Superior temporal gyrus (tissue), 1 donor: ENCODE data around the gene LRBA.

ENCODE experiments used
- DNase-seq: peaks from one replicate; pipeline ENCODE4 v3.0.0-alpha.2; 2016; ENCODE audit errors: extremely low spot score

The LRBA gene

DNA sequence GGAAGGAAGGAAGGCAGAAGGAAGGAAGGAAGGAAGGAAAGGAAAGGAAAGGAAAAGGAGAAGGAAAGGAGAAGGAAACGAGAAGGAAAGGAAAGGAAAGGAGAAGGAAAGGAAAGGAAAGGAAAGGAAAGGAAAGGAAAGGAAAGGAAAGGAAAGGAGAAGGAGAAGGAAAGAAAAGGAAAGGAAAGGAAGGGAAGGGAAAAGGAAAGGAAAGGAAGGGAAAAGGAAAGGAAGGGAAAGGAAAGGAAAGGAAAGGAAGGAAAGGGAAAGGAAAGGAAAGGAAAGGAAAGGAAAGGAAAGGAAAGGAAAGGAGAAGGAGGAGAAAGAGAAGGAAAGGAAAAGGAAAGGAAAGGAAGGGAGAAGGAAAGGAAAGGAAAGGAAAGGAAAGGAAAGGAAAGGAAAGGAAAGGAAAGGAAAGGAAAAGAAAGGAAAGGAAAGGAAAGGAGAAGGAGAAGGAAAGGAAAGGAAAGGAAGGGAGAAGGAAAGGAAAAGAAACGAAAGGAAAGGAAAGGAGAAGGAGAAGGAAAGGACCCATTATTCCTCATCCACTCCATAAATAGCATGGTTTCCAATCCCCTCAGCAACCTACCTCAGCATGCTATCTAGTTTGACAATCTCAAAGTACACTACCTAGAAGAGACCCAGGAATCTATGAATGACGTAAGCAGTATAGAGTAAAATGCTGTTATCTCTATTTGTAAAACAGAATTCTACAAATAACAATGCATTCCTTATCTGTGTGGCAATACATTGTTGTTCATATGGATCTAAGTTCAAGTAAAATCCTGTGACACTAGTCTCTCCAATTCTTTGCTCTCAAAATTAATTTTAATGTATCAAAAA is 209.7 kb downstream of the LRBA start:
- no peak for DNase-seq

DNA sequence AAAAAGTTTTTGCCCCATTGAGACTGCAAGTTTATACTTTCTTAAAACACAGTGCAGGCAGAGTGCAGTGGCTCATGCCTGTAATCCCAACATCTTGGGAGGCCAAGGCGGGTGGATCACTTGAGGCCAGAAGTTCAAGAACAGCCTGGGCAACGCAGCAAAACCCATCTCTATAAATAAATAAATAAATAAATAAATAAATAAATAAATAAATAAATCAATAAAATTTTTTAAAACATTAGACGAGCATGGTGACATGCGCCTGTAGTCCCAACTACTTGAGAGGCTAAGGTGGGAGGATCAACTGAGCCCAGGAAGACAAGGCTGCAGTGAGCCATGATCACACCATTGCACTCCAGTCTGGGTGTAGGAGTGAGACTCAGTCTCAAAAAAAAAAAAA is 213.3 kb downstream of the LRBA start:
- DNase-seq, result no peak

DNA sequence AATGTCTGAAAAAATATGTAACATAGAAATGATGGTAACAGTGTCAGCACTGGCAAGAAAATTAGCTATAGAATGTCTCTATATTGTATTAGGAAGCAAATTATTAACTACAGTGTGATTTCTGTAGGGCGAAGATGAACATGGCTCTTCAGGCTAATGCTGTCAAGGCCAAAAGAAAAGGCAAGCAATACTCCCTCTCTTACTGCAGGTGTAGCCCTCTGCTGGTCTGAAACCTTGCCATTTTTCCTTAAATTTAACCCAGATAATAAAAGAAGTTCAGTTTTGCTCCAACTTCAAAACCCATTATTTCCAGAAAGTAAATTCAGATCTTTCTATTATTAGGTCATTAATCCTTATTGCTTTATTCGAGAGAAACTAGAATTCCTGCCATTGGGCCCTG is 215.9 kb downstream of the LRBA start:
- DNase-seq, result no peak

DNA sequence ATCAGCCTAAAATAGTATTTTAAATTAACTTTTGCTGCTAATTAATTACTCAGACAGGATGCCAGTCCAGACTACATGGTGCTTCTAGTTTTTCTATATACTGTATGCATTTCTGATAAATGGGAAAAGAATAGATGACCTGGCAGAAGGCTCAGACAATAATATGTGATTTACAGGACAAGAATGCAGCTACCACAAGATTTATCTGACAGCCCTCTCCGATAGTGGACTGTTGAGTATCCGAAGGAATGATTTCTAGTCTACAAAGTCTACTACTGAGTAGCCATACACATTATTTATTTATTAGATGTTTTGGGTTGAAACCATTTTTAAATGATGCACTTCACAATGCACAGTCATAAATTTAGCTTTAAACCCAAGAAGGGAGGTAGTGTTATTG is 220.4 kb downstream of the LRBA start:
- no peak for DNase-seq

GRCh38 chr4:150789864-150790263 is 225.2 kb downstream of the LRBA start:
- no peak for DNase-seq

GRCh38 chr4:150784939-150785338 is 230.1 kb downstream of the LRBA start:
- DNase-seq, result no peak

- no peak for DNase-seq
Measured at GRCh38 chr4:150784305-150784704, 230.8 kb downstream of the LRBA start.

GRCh38 chr4:150782921-150783320 is 232.2 kb downstream of the LRBA start:
- DNase-seq, result no peak

DNA sequence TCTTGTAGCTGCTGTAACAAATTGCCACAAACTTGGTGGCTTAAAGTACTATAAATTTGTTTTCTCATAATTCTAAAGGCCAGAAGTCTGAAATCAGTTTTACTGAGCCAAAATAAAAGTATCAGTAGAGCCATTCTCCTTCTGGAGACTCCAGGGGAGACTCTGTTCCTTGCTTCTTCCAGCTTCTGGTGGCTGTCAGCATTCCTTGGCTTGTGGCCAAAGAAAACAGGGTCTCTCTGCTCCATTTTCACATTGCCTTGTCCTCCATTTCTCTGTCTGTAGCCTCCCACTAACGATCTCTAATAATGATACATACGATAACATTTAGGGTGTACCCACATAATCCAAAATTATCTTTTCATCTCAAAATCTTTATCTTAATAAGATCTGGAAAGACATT is 232.8 kb downstream of the LRBA start:
- DNase-seq, result no peak

DNA sequence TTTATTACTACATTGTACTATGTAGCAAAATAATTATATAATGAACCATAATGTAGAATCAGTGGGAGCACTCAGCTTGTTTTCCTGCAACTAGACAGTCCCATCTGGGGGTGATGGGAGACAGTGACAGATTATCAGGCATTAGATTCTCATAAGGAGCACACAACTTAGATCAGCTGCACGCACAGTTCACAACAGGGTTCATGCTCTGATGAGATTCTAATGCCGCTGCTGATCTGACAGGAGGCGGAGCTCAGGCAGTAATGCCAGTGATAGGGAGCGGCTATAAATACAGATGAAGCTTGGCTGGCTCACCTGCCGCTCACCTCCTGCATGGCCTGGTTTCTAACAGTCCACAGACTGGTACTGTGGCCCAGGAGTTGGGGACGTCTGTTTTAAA is 233.9 kb downstream of the LRBA start:
- no peak for DNase-seq

GRCh38 chr4:150779707-150780106 is 235.4 kb downstream of the LRBA start:
- no peak for DNase-seq

DNA sequence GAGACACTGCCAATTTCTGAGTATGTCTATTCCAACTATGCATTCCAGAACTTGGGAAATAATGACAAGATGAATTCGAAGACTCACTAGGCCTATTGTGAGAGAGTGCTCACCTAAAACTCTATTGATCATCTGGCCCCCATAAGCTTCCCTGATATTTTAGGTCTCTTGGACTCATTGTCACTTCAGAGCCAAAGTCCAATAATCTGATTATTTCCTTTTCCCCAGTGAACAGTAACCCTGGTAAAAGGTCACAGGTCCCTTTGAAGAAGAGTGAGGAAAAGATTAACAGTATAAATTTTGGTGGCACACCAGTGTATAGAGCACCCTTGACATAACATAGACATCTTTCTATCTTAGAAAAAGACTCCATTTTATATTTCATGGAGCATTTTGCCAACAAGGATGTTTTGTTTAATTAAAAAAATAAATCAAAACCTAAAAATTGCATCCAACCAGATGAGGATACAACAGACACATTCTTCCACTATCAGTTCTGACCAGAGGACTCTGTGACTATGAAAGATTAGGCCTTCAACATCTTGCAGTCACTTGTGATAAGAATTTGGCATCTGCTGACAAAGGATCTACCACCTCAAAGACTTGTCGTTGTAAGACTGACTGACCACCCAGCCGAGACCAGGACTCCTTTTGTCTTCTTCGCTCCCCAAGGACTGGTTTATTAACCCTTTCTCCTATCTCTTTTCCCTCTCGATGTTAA is 241.2 kb downstream of the LRBA start:
- DNase-seq, result no peak

DNA sequence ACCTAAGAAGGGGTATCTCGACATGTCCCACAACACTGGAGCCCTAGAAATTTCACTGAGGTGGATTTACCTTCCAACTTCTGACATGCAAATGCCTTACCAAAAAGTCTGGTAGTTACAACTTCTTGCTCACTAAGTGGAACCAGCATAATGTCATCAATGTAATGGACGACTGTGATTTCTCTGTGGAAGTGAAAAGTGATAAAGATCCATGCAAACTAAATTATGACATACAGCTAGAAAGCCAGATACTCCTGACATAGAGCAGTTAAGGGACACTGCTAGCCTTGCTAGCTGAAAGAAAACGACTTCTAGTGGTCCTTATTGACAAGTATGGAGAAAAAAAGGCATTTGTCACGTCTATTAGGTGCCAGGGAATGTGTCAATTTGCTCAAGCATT is 242.1 kb downstream of the LRBA start:
- DNase-seq, result no peak

GRCh38 chr4:150771382-150771781 is 243.7 kb downstream of the LRBA start:
- no peak for DNase-seq

- no peak for DNase-seq
Measured at GRCh38 chr4:150769845-150770244, 245.2 kb downstream of the LRBA start.

DNA sequence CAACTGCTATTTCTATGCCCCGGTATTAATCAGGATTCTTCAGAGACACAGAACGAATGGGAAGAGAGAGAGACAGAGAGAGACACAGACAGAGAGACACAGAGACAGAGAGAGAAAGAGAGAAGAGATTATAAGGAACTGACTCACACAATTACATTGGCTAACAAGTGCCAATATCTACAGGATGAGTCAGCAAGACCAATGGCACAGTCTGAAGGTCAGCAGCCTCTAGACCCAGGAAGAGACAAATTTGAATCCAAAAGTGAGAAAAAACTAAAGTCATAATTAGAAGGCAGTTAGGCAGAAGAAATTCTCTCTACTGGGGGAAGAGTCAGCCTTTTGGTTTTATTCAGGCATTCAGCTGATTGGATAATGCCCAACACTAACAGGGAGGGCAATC is 245.8 kb downstream of the LRBA start:
- DNase-seq, result no peak

GRCh38 chr4:150768497-150768896 is 246.6 kb downstream of the LRBA start:
- DNase-seq, result no peak

DNA sequence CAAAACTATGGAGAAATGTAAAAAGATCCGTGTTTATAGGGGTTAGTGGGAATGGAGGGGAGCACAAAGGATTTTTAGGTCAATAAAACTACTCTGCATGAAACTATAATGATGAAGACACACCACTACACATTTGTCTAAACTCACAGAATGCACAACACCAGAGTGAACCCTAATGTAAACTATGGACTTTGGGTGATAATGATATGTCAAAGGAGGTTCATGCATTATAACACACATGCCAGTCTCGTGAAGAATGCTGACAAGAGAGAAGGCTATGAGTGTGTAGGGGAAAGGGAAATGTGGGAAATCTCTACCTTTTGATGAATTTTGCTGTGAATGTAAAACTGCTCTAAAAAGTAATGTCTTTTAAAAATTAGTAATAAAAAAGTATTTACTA is 249.9 kb downstream of the LRBA start:
- DNase-seq, result no peak

DNA sequence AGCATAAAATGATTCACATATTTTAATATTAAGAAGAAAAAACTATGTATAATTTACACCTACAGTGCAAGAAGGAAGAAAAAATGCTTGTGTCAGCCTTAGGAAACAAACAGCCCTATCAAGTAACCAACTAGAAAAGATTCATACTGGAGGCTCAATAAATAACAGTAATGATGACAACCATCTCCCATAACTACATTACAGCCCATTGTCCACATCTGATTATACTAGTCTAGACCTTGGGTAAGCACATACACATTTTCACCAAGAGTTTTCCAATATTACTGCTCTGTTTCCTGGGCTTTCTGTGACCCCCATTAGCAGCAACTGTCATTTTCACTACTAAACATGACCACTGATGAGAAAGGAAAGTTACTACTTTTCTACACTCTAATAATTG is 263.4 kb downstream of the LRBA start:
- DNase-seq, result no peak

GRCh38 chr4:150750824-150751223 is 264.3 kb downstream of the LRBA start:
- no peak for DNase-seq

DNA sequence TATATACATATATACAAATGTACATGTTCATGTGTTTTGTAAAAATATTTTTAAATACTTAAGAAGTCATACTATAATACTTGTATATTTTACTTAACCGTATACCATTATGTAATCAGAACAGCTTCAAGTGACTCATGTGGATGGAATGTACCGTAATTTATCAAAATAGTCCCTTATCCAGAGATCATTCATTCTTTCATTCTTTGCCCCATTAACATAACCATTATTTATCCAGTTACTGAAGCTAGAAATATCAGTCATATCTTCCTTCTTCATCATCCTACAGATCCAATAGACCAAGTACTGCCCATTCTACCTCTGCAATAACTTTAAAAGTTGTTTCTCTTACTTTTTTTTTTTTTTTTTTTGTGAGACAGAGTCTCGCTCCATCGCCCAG is 268.9 kb downstream of the LRBA start:
- DNase-seq, result no peak

GRCh38 chr4:150744570-150744969 is 270.5 kb downstream of the LRBA start:
- no peak for DNase-seq

GRCh38 chr4:150743564-150744342 is 271.3 kb downstream of the LRBA start:
- DNase-seq, result no peak
